ENCODE measurements around the gene HAUS5.

HAUS5 gene

DNA sequence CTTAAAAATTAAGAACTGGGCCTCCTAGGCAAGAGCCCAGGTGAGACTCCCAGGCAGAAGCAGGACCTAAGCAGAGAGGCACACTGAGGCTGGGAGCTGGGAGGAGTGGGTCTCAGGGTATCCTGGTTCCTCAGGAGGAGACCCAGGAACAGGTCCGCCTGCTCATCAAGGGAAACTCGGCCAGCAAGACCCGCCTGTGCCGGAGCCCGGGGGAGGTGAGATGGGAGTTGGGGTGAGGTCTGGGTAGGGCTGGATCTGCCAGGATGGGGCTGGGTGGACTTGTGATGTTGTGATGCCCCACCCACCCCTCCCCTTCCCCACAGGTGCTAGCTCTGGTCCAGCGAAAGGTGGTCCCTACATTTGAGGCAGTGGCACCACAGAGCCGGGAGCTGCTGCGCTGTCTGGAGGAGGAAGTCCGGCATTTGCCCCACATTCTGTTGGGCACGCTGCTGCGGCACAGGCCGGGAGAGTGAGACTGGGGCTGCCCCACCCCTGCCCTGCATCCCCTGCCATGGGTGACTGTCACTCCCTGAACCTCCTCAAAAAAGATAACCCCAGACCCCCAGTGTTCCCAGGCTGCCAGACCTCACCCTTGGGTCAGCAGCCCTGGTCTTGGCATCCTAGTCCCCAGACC lies 6.9 kb downstream of the HAUS5 start:
- Histone ChIP-seq H2BK120ac (ENCODE audit: insufficient read depth, low read length, poor library complexity) (no peak overlapping the region), H2BK12ac (ENCODE audit: low read length) (no peak overlapping the region), H3K18ac (ENCODE audit: low read length) (no peak overlapping the region), H3K79me1 (ENCODE audit: low read length) (no peaks in the 10 kb centered on the region), H3K4me1 (ENCODE audit: control insufficient read depth in 1 of 2, insufficient read depth in 2 of 2, low read length in 2 of 2) (no peaks in the 10 kb centered on the region), H2AK5ac (ENCODE audit: low read length) (no peak overlapping the region), H3K4me3 (ENCODE audit: low read depth, low read length) (no peak overlapping the region), H4K91ac (ENCODE audit: low read depth, low read length) (no peak overlapping the region), H2AFZ (ENCODE audit: insufficient read depth, low read length, poor library complexity) (no peak overlapping the region), H2BK5ac (ENCODE audit: low read depth, low read length, poor library complexity) (no peak overlapping the region), H4K12ac (ENCODE audit: low read depth, low read length) (no peak overlapping the region), H3K14ac (ENCODE audit: low read length) (no peak overlapping the region), H3K9ac (ENCODE audit: low read length) (no peak overlapping the region), H3K4me2 (ENCODE audit: low read length) (no peak overlapping the region), H3K27me3 (ENCODE audit: insufficient read depth, low read length) (no peaks in the 10 kb centered on the region), H3K4ac (ENCODE audit: low read depth, low read length) (no peak overlapping the region), H3K23ac (ENCODE audit: low read length) (no peak overlapping the region), H3K9me3 (ENCODE audit: insufficient read depth, low read depth, low read length) (peaks cover 2% of the 10 kb centered on the region), H4K8ac (ENCODE audit: low read depth, low read length) (no peak overlapping the region), H3K79me2 (ENCODE audit: control insufficient read depth, insufficient read depth, low read length, poor library complexity) (no peaks in the 10 kb centered on the region), H3K27ac (ENCODE audit: low read depth, low read length) (no peak overlapping the region), H3K36me3 (ENCODE audit: control insufficient read depth in 1 of 2, insufficient read depth in 2 of 2, low read length in 2 of 2) (peaks cover 40 to 53% of the 10 kb centered on the region in 2 experiments)
- DNase-seq, result no peak
- WGBS (ENCODE audit: extremely low coverage, insufficient coverage, insufficient read length), result no CpG with 5 or more reads among the region's 12 CpGs

DNA sequence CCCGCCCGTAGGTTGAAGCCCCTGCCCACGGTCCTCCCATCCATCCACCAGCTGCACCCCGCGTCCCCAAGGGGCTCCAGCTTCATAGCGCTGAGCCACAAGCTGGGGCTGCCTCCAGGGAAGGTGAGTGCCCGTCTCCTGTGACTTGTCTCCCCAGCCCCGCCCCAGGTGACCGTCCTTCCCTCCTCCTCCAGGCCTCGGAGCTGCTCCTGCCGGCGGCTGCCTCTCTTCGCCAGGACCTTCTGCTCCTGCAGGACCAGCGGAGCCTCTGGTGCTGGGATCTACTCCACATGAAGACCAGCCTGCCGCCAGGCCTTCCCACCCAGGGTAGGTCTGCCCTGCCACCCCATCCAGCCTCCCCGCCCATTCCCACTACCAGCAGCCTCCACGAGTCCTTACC lies 7.5 kb downstream of the HAUS5 start:
- Histone ChIP-seq H3K4ac (ENCODE audit: low read depth, low read length) (no peak overlapping the region), H4K91ac (ENCODE audit: low read depth, low read length) (no peak overlapping the region), H2BK5ac (ENCODE audit: low read depth, low read length, poor library complexity) (no peak overlapping the region), H3K23ac (ENCODE audit: low read length) (no peak overlapping the region), H3K18ac (ENCODE audit: low read length) (no peak overlapping the region), H3K36me3 (ENCODE audit: control insufficient read depth in 1 of 2, insufficient read depth in 2 of 2, low read length in 2 of 2) (peaks cover 38 to 48% of the 10 kb centered on the region in 2 experiments), H3K9me3 (ENCODE audit: insufficient read depth, low read depth, low read length) (peaks cover 1% of the 10 kb centered on the region), H2BK12ac (ENCODE audit: low read length) (no peak overlapping the region), H3K27ac (ENCODE audit: low read depth, low read length) (no peak overlapping the region), H3K4me3 (ENCODE audit: low read depth, low read length) (no peak overlapping the region), H2BK120ac (ENCODE audit: insufficient read depth, low read length, poor library complexity) (no peak overlapping the region), H2AFZ (ENCODE audit: insufficient read depth, low read length, poor library complexity) (no peak overlapping the region), H4K8ac (ENCODE audit: low read depth, low read length) (no peak overlapping the region), H3K79me2 (ENCODE audit: control insufficient read depth, insufficient read depth, low read length, poor library complexity) (no peaks in the 10 kb centered on the region), H2AK5ac (ENCODE audit: low read length) (no peak overlapping the region), H3K4me1 (ENCODE audit: control insufficient read depth in 1 of 2, insufficient read depth in 2 of 2, low read length in 2 of 2) (no peaks in the 10 kb centered on the region), H3K14ac (ENCODE audit: low read length) (no peak overlapping the region), H4K12ac (ENCODE audit: low read depth, low read length) (no peak overlapping the region), H3K27me3 (ENCODE audit: insufficient read depth, low read length) (no peaks in the 10 kb centered on the region), H3K4me2 (ENCODE audit: low read length) (no peak overlapping the region), H3K9ac (ENCODE audit: low read length) (no peak overlapping the region), H3K79me1 (ENCODE audit: low read length) (no peaks in the 10 kb centered on the region)
- no peak for DNase-seq
- no CpG with 5 or more reads among the region's 17 CpGs for WGBS (ENCODE audit: extremely low coverage, insufficient coverage, insufficient read length)

DNA sequence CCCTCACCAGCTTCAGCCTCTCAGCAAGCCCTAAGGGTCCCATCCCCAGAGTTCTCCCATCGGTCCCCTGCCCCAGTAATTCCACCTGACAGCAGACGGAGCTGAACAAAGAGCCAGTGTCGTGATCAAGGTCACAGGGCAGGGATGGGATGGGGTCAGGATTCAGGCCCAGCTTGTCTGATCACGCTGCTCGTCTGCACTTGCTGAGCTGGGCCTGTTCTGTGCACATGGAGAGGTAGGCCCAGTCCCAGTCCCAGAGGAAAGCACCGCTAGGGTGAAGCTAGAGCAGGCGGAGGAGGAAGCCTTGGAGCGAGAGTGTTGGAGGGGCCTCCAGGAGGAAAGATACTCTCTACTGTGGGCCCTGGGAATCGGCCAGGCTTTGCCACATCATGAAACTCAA lies 9.2 kb downstream of the HAUS5 start:
- no peak overlapping the region for H3K9ac ChIP-seq (ENCODE audit: low read length)

DNA sequence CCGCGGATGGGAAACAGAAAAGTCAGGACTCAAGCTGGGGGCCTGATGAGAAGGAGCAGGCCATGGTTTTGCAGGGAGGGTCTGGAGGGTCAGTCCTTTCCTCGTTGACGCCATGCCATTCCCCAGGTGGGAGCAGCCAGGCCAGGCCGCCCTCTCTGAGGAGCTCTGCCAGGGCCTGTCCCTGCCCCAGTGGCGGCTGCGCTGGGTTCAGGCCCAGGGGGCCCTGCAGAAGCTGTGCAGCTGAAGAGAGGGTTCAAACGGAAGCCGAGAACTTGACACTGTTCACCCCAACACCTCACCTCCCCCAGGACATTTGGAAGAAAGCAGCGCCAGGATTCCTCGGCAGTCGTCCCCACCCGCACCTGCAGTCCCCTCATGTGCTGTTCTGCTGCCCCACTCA lies 10.2 kb downstream of the HAUS5 start:
- Histone ChIP-seq H2BK120ac (ENCODE audit: insufficient read depth, low read length, poor library complexity) (no peak overlapping the region), H3K4me2 (ENCODE audit: low read length) (no peak overlapping the region), H2AK5ac (ENCODE audit: low read length) (no peak overlapping the region), H3K18ac (ENCODE audit: low read length) (no peak overlapping the region), H3K4me1 (ENCODE audit: control insufficient read depth in 1 of 2, insufficient read depth in 2 of 2, low read length in 2 of 2) (no peaks in the 10 kb centered on the region), H2AFZ (ENCODE audit: insufficient read depth, low read length, poor library complexity) (no peak overlapping the region), H3K4me3 (ENCODE audit: low read depth, low read length) (no peak overlapping the region), H3K23ac (ENCODE audit: low read length) (no peak overlapping the region), H4K8ac (ENCODE audit: low read depth, low read length) (peak overlapping the region; percentile 20), H4K91ac (ENCODE audit: low read depth, low read length) (no peak overlapping the region), H3K27me3 (ENCODE audit: insufficient read depth, low read length) (no peaks in the 10 kb centered on the region), H4K12ac (ENCODE audit: low read depth, low read length) (no peak overlapping the region), H3K4ac (ENCODE audit: low read depth, low read length) (no peak overlapping the region), H3K9me3 (ENCODE audit: insufficient read depth, low read depth, low read length) (no peaks in the 10 kb centered on the region), H2BK5ac (ENCODE audit: low read depth, low read length, poor library complexity) (no peak overlapping the region), H3K9ac (ENCODE audit: low read length) (no peak overlapping the region), H3K27ac (ENCODE audit: low read depth, low read length) (no peak overlapping the region), H3K79me1 (ENCODE audit: low read length) (no peaks in the 10 kb centered on the region), H3K79me2 (ENCODE audit: control insufficient read depth, insufficient read depth, low read length, poor library complexity) (no peaks in the 10 kb centered on the region), H3K36me3 (ENCODE audit: control insufficient read depth in 1 of 2, insufficient read depth in 2 of 2, low read length in 2 of 2) (peaks cover 26 to 33% of the 10 kb centered on the region in 2 experiments), H3K14ac (ENCODE audit: low read length) (no peak overlapping the region), H2BK12ac (ENCODE audit: low read length) (no peak overlapping the region)
- DNase-seq, result no peak
- WGBS (ENCODE audit: extremely low coverage, insufficient coverage, insufficient read length), result no CpG with 5 or more reads among the region's 13 CpGs

More for the DNA sequence above, 9.2 kb downstream of the HAUS5 start:
- Histone ChIP-seq H2BK120ac (ENCODE audit: insufficient read depth, low read length, poor library complexity) (no peak overlapping the region), H2AFZ (ENCODE audit: insufficient read depth, low read length, poor library complexity) (no peak overlapping the region), H3K27me3 (ENCODE audit: insufficient read depth, low read length) (no peaks in the 10 kb centered on the region), H3K36me3 (ENCODE audit: control insufficient read depth in 1 of 2, insufficient read depth in 2 of 2, low read length in 2 of 2) (peaks cover 32 to 38% of the 10 kb centered on the region in 2 experiments), H2AK5ac (ENCODE audit: low read length) (no peak overlapping the region), H3K4ac (ENCODE audit: low read depth, low read length) (no peak overlapping the region), H3K79me2 (ENCODE audit: control insufficient read depth, insufficient read depth, low read length, poor library complexity) (no peaks in the 10 kb centered on the region), H3K4me1 (ENCODE audit: control insufficient read depth in 1 of 2, insufficient read depth in 2 of 2, low read length in 2 of 2) (no peaks in the 10 kb centered on the region), H3K4me3 (ENCODE audit: low read depth, low read length) (no peak overlapping the region), H3K18ac (ENCODE audit: low read length) (no peak overlapping the region), H3K14ac (ENCODE audit: low read length) (no peak overlapping the region), H3K27ac (ENCODE audit: low read depth, low read length) (no peak overlapping the region), H2BK12ac (ENCODE audit: low read length) (no peak overlapping the region), H2BK5ac (ENCODE audit: low read depth, low read length, poor library complexity) (no peak overlapping the region), H4K91ac (ENCODE audit: low read depth, low read length) (no peak overlapping the region), H4K12ac (ENCODE audit: low read depth, low read length) (no peak overlapping the region), H4K8ac (ENCODE audit: low read depth, low read length) (no peak overlapping the region), H3K9me3 (ENCODE audit: insufficient read depth, low read depth, low read length) (no peaks in the 10 kb centered on the region), H3K23ac (ENCODE audit: low read length) (no peak overlapping the region), H3K4me2 (ENCODE audit: low read length) (no peak overlapping the region), H3K79me1 (ENCODE audit: low read length) (no peaks in the 10 kb centered on the region)
- no peak for DNase-seq
- WGBS (ENCODE audit: extremely low coverage, insufficient coverage, insufficient read length), result no CpG with 5 or more reads among the region's 9 CpGs
